HUES6 (cell line): ENCODE measurements around the gene RAB5A.

ENCODE experiments used
- H3K27ac ChIP-seq: 2 replicates; pipeline ENCODE4 v1.7.0; 2013; ENCODE audit warnings: low read depth, mild to moderate bottlenecking, low read length, inconsistent platforms
- H3K27me3 ChIP-seq: 2 replicates; pipeline ENCODE4 v1.6.1; 2013; ENCODE audit warnings: low read length; ENCODE audit not compliant: control insufficient read depth, insufficient read depth
- H3K36me3 ChIP-seq: 2 replicates; pipeline ENCODE4 v1.6.1; 2013; ENCODE audit warnings: low read length; ENCODE audit not compliant: control insufficient read depth, insufficient read depth
- H3K4me1 ChIP-seq: 2 replicates; pipeline ENCODE4 v1.6.1; 2013; ENCODE audit warnings: low read length; ENCODE audit not compliant: control insufficient read depth, insufficient read depth
- H3K4me3 ChIP-seq: 2 replicates; pipeline ENCODE4 v1.5.1; 2013; ENCODE audit warnings: low read depth, low read length
- H3K9ac ChIP-seq: one replicate; pipeline ENCODE4 v1.6.1; 2013; ENCODE audit warnings: mild to moderate bottlenecking, low read length
- H3K9me3 ChIP-seq: 2 replicates; pipeline ENCODE4 v1.6.1; 2013; ENCODE audit warnings: low read depth, low read length; ENCODE audit not compliant: control insufficient read depth, insufficient read depth

RAB5A gene

GRCh38 chr3:19931180-19931692, 15.7 kb upstream of the RAB5A start:
- no peaks in the 10 kb centered on the region for H3K9me3 ChIP-seq
- H3K4me3 ChIP-seq = no peak overlapping the region
- H3K9ac ChIP-seq = no peak overlapping the region
- H3K27me3 ChIP-seq = no peaks in the 10 kb centered on the region
- no peak overlapping the region for H3K27ac ChIP-seq
- H3K36me3 ChIP-seq = no peaks in the 10 kb centered on the region
- H3K4me1 ChIP-seq = no peaks in the 10 kb centered on the region

- H3K36me3 ChIP-seq = no peaks in the 10 kb centered on the region
- H3K27ac ChIP-seq = no peak overlapping the region
- H3K4me1 ChIP-seq = no peaks in the 10 kb centered on the region
- no peaks in the 10 kb centered on the region for H3K9me3 ChIP-seq
- no peak overlapping the region for H3K9ac ChIP-seq
- H3K4me3 ChIP-seq = no peak overlapping the region
- no peaks in the 10 kb centered on the region for H3K27me3 ChIP-seq
These were observed 15.1 kb upstream of the RAB5A start for GRCh38 chr3:19931767-19932188.

- Histone ChIP-seq H3K27ac (no peak overlapping the region), H3K4me3 (no peak overlapping the region), H3K27me3 (no peaks in the 10 kb centered on the region), H3K9me3 (no peaks in the 10 kb centered on the region), H3K4me1 (no peaks in the 10 kb centered on the region), H3K9ac (no peak overlapping the region), H3K36me3 (no peaks in the 10 kb centered on the region)
These were observed 14.5 kb upstream of the RAB5A start for GRCh38 chr3:19932422-19932821.

GRCh38 chr3:19934098-19934566, 12.8 kb upstream of the RAB5A start, which contains the start of gene EFHB:
Gene EFHB, minus strand, starts transcription at chr3:19934217. Its CDS starts 199 bp downstream, at chr3:19934018.
- no peak within 1 kb of the TSS for H3K9ac ChIP-seq
- no peaks in the 10 kb centered on the region for H3K4me1 ChIP-seq
- no peaks in the 10 kb centered on the region for H3K36me3 ChIP-seq
- H3K27ac ChIP-seq = no peak within 1 kb of the TSS
- H3K27me3 ChIP-seq = no peaks in the 10 kb centered on the region
- peak within 1 kb of the TSS; percentile 55 for H3K4me3 ChIP-seq
- H3K9me3 ChIP-seq = no peaks in the 10 kb centered on the region

GRCh38 chr3:19937459-19938294, 9.2 kb upstream of the RAB5A start:
- Histone ChIP-seq H3K27me3 (no peaks in the 10 kb centered on the region), H3K27ac (no peak overlapping the region), H3K4me1 (no peaks in the 10 kb centered on the region), H3K36me3 (no peaks in the 10 kb centered on the region), H3K9me3 (0 out of 2 replicates have a peak, but pooled peaks cover 4% of the 10 kb centered on the region), H3K9ac (no peak overlapping the region), H3K4me3 (no peak overlapping the region)

- H3K27me3 ChIP-seq = no peaks in the 10 kb centered on the region
- no peak overlapping the region for H3K4me3 ChIP-seq
- no peak overlapping the region for H3K9ac ChIP-seq
- H3K4me1 ChIP-seq = no peaks in the 10 kb centered on the region
- peaks cover 8% of the 10 kb centered on the region; the same call in 1 of the 2 replicates for H3K9me3 ChIP-seq
- no peak overlapping the region for H3K27ac ChIP-seq
- no peaks in the 10 kb centered on the region for H3K36me3 ChIP-seq
These were observed 8.6 kb upstream of the RAB5A start for GRCh38 chr3:19938295-19938627.

- H3K36me3 ChIP-seq = no peaks in the 10 kb centered on the region
- no peak overlapping the region for H3K4me3 ChIP-seq
- no peak overlapping the region for H3K9ac ChIP-seq
- no peak overlapping the region for H3K27ac ChIP-seq
- H3K9me3 ChIP-seq = peaks cover 8% of the 10 kb centered on the region; the same call in 1 of the 2 replicates
- no peaks in the 10 kb centered on the region for H3K4me1 ChIP-seq
- no peaks in the 10 kb centered on the region for H3K27me3 ChIP-seq
These were observed 6.3 kb upstream of the RAB5A start for GRCh38 chr3:19940643-19941042.

- Histone ChIP-seq H3K9ac (no peak overlapping the region), H3K36me3 (peaks cover 4% of the 10 kb centered on the region; the same call in 1 of the 2 replicates), H3K27ac (no peak overlapping the region), H3K4me3 (no peak overlapping the region), H3K4me1 (peaks cover 17% of the 10 kb centered on the region), H3K9me3 (peaks cover 8% of the 10 kb centered on the region; the same call in 1 of the 2 replicates), H3K27me3 (no peaks in the 10 kb centered on the region)
These were observed 1.4 kb upstream of the RAB5A start for GRCh38 chr3:19945534-19945933.

- Histone ChIP-seq H3K4me1 (peaks cover 17% of the 10 kb centered on the region), H3K4me3 (peak overlapping the region; percentile 86), H3K27me3 (no peaks in the 10 kb centered on the region), H3K27ac (peak overlapping the region; percentile 88), H3K9me3 (peaks cover 8% of the 10 kb centered on the region; the same call in 1 of the 2 replicates), H3K9ac (peak overlapping the region; percentile 93), H3K36me3 (peaks cover 11% of the 10 kb centered on the region)
These were observed 697 bp upstream of the RAB5A start for GRCh38 chr3:19945969-19946831.

GRCh38 chr3:19947549-19948225, 790 bp downstream of the RAB5A start:
- Histone ChIP-seq H3K4me3 (peak overlapping the region; percentile 86), H3K4me1 (peaks cover 17% of the 10 kb centered on the region), H3K27me3 (no peaks in the 10 kb centered on the region), H3K9me3 (peaks cover 4% of the 10 kb centered on the region; the same call in 1 of the 2 replicates), H3K9ac (peak overlapping the region; percentile 93), H3K27ac (peak overlapping the region; percentile 88), H3K36me3 (peaks cover 26% of the 10 kb centered on the region)
